Loucy (cell line): ENCODE data around the gene ADH5.

Experiments used
- EZH2phosphoT487 ChIP-seq: fragments of 200-600 bp; IDR thresholded peaks from 2 replicates; pipeline ENCODE4 v1.6.1; 2018; ENCODE audit warnings: antibody characterized with exemption, mild to moderate bottlenecking, moderate library complexity, borderline replicate concordance
- TF ChIP-seq, protein P1 (sequence below): fragments of 200-600 bp; sonication (generic); conservative IDR thresholded peaks from 2 replicates; pipeline ENCODE4 v1.5.1; 2014; ENCODE audit warnings: mild to moderate bottlenecking, antibody characterized with exemption, low read length

DNA sequence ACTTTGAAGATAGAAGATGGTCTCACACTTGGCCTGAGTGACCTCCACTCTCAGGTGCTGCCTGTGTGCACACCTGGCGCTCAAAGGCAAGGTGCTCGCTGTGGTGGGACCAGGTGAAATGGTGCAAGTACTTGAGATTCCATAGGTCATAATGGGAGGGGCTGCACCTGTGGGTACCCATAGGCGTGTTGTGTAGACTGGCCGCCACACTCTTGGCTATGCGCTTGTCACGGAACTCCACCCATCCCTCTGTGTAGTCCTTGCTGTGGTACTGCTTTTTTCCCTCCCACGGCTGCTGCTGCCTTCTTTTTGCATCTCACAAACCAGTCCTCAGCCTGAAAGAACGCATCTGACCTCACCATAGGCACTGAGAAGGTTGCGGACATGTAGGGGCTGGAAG is 66.0 kb downstream of the ADH5 start:
- TF ChIP-seq, protein P1, sequence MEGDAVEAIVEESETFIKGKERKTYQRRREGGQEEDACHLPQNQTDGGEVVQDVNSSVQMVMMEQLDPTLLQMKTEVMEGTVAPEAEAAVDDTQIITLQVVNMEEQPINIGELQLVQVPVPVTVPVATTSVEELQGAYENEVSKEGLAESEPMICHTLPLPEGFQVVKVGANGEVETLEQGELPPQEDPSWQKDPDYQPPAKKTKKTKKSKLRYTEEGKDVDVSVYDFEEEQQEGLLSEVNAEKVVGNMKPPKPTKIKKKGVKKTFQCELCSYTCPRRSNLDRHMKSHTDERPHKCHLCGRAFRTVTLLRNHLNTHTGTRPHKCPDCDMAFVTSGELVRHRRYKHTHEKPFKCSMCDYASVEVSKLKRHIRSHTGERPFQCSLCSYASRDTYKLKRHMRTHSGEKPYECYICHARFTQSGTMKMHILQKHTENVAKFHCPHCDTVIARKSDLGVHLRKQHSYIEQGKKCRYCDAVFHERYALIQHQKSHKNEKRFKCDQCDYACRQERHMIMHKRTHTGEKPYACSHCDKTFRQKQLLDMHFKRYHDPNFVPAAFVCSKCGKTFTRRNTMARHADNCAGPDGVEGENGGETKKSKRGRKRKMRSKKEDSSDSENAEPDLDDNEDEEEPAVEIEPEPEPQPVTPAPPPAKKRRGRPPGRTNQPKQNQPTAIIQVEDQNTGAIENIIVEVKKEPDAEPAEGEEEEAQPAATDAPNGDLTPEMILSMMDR: no peak
- TF ChIP-seq EZH2phosphoT487: no peak
